ENCODE results near the gene KIAA1217. TPM values are rescaled to one million over a fixed set of nuclear protein-coding genes. Genes with fewer than 3 reads are reported as not detected.

KIAA1217 gene
- total RNA-seq, 1 donor from 2014 or later, result 9.1 TPM

- peak in 1 of 2 donors; percentile 13 for DNase-seq (ENCODE audit: low read depth in 2 of 2)
These were observed 31.3 kb downstream of the KIAA1217 start for GRCh38 chr10:24240041-24240751.

GRCh38 chr10:24241536-24242040, 32.6 kb downstream of the KIAA1217 start:
- DNase-seq (ENCODE audit: low read depth in 2 of 2), result peak in 1 of 2 donors; percentile 56

- DNase-seq (ENCODE audit: low read depth in 2 of 2), result no peak
These were observed 33.6 kb downstream of the KIAA1217 start for GRCh38 chr10:24242562-24242961.

- DNase-seq (ENCODE audit: low read depth in 2 of 2), result no peak
These were observed 37.4 kb downstream of the KIAA1217 start for GRCh38 chr10:24246365-24246764.

- no peak for DNase-seq (ENCODE audit: low read depth in 2 of 2)
These were observed 38.9 kb downstream of the KIAA1217 start for GRCh38 chr10:24247841-24248240.

- DNase-seq (ENCODE audit: low read depth in 2 of 2), result no peak
These were observed 41.0 kb downstream of the KIAA1217 start for GRCh38 chr10:24249829-24250415.

- DNase-seq (ENCODE audit: low read depth in 2 of 2), result no peak
These were observed 42.6 kb downstream of the KIAA1217 start for GRCh38 chr10:24251547-24251946.

- DNase-seq (ENCODE audit: low read depth in 2 of 2), result peak in 1 of 2 donors; percentile 69
These were observed 45.2 kb downstream of the KIAA1217 start for GRCh38 chr10:24254180-24254579.

- no peak for DNase-seq (ENCODE audit: low read depth in 2 of 2)
These were observed 46.4 kb downstream of the KIAA1217 start for GRCh38 chr10:24255115-24255880.

- DNase-seq (ENCODE audit: low read depth in 2 of 2), result no peak
These were observed 47.0 kb downstream of the KIAA1217 start for GRCh38 chr10:24255881-24256311.

- DNase-seq (ENCODE audit: low read depth in 2 of 2), result no peak
These were observed 47.7 kb downstream of the KIAA1217 start for GRCh38 chr10:24256619-24257107.

- DNase-seq (ENCODE audit: low read depth in 2 of 2), result no peak
These were observed 48.6 kb downstream of the KIAA1217 start for GRCh38 chr10:24257588-24257987.

GRCh38 chr10:24259365-24260130, 50.6 kb downstream of the KIAA1217 start:
- DNase-seq (ENCODE audit: low read depth in 2 of 2), result no peak

- DNase-seq (ENCODE audit: low read depth in 2 of 2), result no peak
These were observed 52.7 kb downstream of the KIAA1217 start for GRCh38 chr10:24261627-24262026.

- no peak for DNase-seq (ENCODE audit: low read depth in 2 of 2)
These were observed 54.1 kb downstream of the KIAA1217 start for GRCh38 chr10:24262929-24263590.

- no peak for DNase-seq (ENCODE audit: low read depth in 2 of 2)
These were observed 60.5 kb downstream of the KIAA1217 start for GRCh38 chr10:24269476-24269875.

- DNase-seq (ENCODE audit: low read depth in 2 of 2), result no peak
These were observed 63.4 kb downstream of the KIAA1217 start for GRCh38 chr10:24272374-24272773.

GRCh38 chr10:24277277-24277676, 68.3 kb downstream of the KIAA1217 start:
- DNase-seq (ENCODE audit: low read depth in 2 of 2), result no peak

GRCh38 chr10:24277771-24278170, 68.8 kb downstream of the KIAA1217 start:
- peak in 1 of 2 donors; percentile 26 for DNase-seq (ENCODE audit: low read depth in 2 of 2)

- DNase-seq (ENCODE audit: low read depth in 2 of 2), result no peak
These were observed 69.4 kb downstream of the KIAA1217 start for GRCh38 chr10:24278176-24278889.

Data from dermis microvascular lymphatic vessel endothelial cell (primary cell).